Memory B cell (primary cell): ENCODE data around the gene LPAR2.

Experiments
- ATAC-seq: fragments of 150-1000 bp; cut with Tn5 transposase; 2 replicates; pipeline ENCODE4 v1.10.0; 2021; ENCODE audit warnings: low read depth, mild to moderate bottlenecking, moderate library complexity
- DNase-seq, 2 donors: peaks; one replicate each; pipeline ENCODE4 v3.0.0; 2022; ENCODE audit warnings: low spot score in 2 of 2
- H3K27ac Mint-ChIP-seq: one replicate; pipeline ENCODE4 v1.8.0; 2022; ENCODE audit warnings: mild to moderate bottlenecking, moderate library complexity, mixed read lengths
- H3K27me3 Mint-ChIP-seq: one replicate; pipeline ENCODE4 v1.8.0; 2022; ENCODE audit warnings: mixed read lengths
- H3K36me3 Mint-ChIP-seq: one replicate; pipeline ENCODE4 v1.8.0; 2022; ENCODE audit warnings: mild to moderate bottlenecking, mixed read lengths
- H3K4me1 Mint-ChIP-seq: one replicate; pipeline ENCODE4 v1.8.0; 2022; ENCODE audit warnings: mixed read lengths
- H3K4me3 Mint-ChIP-seq: one replicate; pipeline ENCODE4 v1.8.0; 2022; ENCODE audit warnings: mild to moderate bottlenecking, moderate library complexity, mixed read lengths
- H3K9me3 Mint-ChIP-seq: one replicate; pipeline ENCODE4 v1.8.0; 2022; ENCODE audit warnings: mixed read lengths

LPAR2 gene

DNA sequence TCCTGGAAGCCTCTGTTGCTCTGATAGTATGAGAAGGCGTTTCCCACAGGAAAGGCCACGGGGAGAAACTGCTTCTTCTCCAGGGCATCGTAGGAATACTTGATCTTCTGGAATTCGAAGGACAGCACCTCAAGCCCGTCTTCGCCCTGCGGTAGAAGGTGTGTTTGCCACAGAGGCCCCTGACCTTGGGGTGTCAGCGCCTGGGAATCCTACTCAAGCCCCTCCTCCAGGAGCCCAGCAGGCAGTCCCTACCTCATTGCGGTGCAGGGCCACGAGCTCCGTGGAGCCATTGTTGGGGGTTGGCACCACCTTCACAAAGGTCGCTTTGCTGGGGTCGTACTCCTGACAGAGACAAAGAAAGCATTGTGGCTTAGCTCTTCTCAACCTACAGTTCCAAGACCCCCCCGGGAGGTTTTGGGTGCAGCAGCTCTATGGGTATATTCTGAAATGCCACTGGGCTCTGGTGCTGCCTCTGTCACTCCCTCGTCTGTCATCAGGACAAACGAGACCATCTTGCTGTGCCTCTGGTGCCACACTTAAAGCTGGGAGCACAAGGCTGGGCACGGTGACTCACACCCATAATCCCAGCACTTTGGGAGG is 31.7 kb upstream of the LPAR2 start:
- peaks cover 20% of the 10 kb centered on the region for H3K4me1 Mint-ChIP-seq
- no peaks in the 10 kb centered on the region for H3K27me3 Mint-ChIP-seq
- H3K36me3 Mint-ChIP-seq = peaks cover 30% of the 10 kb centered on the region
- no peak overlapping the region for H3K27ac Mint-ChIP-seq
- H3K9me3 Mint-ChIP-seq = no peaks in the 10 kb centered on the region
- no peak for DNase-seq
- ATAC-seq = no peak
- no peak overlapping the region for H3K4me3 Mint-ChIP-seq

DNA sequence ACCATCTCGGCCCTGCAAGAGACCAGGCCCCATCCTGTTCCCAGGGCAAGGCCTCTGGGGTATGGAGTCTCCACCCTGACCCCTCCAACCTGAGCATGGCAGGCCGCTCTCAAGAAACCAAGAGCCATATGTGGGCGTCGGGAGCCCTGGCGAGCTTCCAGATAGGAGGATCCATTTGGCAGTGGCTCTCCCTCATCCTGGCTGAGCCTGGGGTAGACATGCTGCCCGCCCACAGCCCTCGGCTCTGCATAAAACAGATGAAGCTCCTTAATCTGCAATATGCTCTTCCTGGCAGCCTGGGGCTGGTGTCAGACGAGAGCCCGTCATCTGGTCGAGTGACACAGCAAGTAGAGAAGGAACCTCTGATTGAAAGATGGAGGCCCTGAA is 29.4 kb upstream of the LPAR2 start:
- DNase-seq (no peak), ATAC-seq (no peak)
- H3K27me3 Mint-ChIP-seq = no peaks in the 10 kb centered on the region
- H3K9me3 Mint-ChIP-seq = no peaks in the 10 kb centered on the region
- no peak overlapping the region for H3K27ac Mint-ChIP-seq
- peaks cover 19% of the 10 kb centered on the region for H3K4me1 Mint-ChIP-seq
- H3K4me3 Mint-ChIP-seq = no peak overlapping the region
- H3K36me3 Mint-ChIP-seq = peaks cover 44% of the 10 kb centered on the region

DNA sequence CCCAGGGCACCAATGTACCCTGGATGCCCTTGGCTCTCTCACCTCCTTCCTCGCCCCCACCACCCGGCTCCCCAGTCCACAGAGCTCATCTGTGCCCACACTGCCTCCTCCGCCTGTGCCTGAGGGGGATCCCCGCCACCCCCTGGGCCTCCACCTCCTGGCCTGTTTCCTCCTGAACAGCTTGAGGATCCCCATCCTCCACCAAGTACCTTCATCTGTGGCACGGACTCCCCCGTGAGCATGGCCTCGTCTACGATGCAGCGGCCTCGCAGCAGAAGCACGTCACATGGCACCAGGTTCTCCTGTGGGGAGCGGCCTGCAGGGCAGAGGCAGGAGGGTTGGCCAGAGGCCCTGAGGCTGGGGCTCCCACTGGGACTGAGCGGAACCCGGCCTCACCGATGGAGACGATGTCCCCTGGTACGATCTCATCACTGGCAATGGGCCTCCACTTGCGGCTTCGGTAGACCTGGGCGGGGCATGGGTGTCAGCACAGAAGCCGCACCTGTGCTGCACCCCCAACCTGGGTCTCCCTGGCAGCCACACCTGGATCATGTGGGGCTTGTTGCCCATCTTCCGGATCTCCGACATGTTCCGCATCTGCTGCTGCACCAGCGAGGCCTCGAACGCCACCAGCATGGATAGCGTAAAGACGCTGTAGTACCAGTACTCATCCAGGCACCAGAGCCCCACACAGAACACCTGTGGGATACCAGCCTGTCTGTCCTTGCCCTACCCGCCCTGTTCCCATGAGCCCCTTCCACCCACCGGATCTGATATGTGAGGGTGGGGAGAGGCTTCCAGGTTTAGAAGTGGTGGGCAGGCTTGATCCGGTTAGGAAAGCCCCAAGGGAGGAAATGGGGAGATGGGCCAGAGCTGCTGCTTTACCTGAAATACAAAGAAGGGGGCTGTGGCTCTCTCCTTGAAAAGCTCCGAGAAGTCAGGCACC is 28.7 kb upstream of the LPAR2 start:
- H3K4me1 Mint-ChIP-seq = peaks cover 14% of the 10 kb centered on the region
- no peaks in the 10 kb centered on the region for H3K27me3 Mint-ChIP-seq
- no peak for ATAC-seq
- no peaks in the 10 kb centered on the region for H3K9me3 Mint-ChIP-seq
- DNase-seq = no peak
- no peak overlapping the region for H3K27ac Mint-ChIP-seq
- no peak overlapping the region for H3K4me3 Mint-ChIP-seq
- peaks cover 47% of the 10 kb centered on the region for H3K36me3 Mint-ChIP-seq

DNA sequence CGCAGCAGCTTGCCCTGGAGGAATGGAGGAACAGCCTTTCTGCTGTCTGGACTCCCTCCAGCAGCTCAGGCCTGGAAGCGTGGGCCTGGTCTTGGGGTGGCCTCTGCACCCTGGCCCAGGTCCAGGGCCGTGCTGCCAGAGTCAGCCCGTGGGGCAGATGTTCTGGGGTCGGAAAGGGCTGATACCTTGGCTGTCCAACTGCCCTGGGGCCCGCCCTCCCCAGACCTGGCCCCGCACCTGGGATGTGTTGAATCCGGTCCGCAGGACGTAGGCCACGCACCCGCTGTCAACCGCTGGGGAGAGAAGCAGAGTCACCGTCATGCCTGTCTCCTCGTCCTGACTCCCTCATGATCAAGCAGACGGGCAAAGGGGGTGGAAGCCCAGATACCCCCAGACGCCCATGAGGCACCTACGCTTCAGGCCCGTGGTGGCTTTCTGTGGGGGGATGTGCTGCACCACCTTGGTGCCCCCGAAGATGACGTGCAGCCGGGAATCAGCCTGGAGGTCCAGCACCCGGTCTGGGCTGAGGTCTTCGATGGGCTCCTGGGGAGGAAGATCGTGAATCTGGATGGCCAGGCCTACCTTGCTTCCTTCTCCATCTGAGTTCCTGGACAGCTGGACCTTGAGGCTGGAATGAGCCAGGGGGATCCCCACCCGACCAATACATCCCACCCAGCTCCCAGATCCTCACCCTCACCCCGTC is 27.8 kb upstream of the LPAR2 start:
- DNase-seq = no peak
- Mint-ChIP-seq H3K4me3 (no peak overlapping the region), H3K27ac (no peak overlapping the region), H3K4me1 (peaks cover 8% of the 10 kb centered on the region), H3K36me3 (peaks cover 42% of the 10 kb centered on the region), H3K27me3 (no peaks in the 10 kb centered on the region), H3K9me3 (no peaks in the 10 kb centered on the region)
- ATAC-seq = no peak

DNA sequence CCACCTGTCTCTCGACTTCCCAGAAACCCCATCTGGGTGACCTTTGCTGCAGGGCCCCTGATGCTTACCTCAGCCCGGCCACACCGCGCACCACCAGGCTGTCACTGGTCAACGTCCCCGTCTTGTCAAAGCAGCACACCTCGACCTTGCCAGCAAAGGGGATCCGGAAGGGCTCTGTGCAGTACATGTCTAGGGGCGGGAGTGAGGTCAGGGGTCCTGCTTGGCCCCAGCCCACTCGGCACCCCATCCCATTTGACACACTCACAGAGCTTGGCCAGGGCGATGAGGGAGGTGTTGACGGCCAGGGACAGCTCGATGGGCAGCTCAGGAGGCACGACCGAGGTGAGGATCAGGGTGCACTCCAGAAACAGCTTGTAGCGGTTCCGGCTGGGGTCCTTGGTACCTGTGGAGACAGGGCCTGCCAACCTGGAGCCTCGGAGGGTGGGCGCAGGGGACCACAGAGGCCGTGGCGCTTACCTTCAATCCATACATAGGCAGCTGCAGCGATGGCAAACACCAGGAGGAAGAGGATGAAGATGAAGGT is 27.1 kb upstream of the LPAR2 start:
- H3K27ac Mint-ChIP-seq = no peak overlapping the region
- no peaks in the 10 kb centered on the region for H3K27me3 Mint-ChIP-seq
- peaks cover 43% of the 10 kb centered on the region for H3K36me3 Mint-ChIP-seq
- H3K4me1 Mint-ChIP-seq = peaks cover 8% of the 10 kb centered on the region
- no peaks in the 10 kb centered on the region for H3K9me3 Mint-ChIP-seq
- DNase-seq = no peak
- ATAC-seq = no peak
- H3K4me3 Mint-ChIP-seq = no peak overlapping the region

DNA sequence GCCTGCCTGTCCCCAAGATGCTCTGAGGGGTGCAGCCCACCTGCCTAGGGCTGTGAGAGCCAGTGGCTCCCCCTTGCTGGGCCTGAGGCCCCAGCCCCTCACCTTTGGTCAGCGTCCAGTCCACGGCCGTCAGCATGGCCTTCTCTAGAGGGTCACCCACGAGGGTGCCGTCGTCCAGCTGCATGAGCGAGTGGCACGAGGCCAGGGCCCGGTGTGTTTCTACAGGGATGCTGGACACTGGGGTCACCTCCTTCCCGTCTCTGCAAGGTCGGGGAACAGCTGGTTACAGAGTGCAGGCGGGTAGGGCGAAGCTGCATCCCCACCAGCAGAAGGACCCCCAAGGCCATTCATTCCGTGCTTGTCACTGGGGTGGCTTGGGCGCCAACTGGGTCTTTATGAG is 26.4 kb upstream of the LPAR2 start:
- Mint-ChIP-seq H3K4me1 (peaks cover 6% of the 10 kb centered on the region), H3K9me3 (no peaks in the 10 kb centered on the region), H3K27ac (no peak overlapping the region), H3K36me3 (peaks cover 41% of the 10 kb centered on the region), H3K27me3 (no peaks in the 10 kb centered on the region), H3K4me3 (no peak overlapping the region)
- no peak for DNase-seq
- no peak for ATAC-seq

DNA sequence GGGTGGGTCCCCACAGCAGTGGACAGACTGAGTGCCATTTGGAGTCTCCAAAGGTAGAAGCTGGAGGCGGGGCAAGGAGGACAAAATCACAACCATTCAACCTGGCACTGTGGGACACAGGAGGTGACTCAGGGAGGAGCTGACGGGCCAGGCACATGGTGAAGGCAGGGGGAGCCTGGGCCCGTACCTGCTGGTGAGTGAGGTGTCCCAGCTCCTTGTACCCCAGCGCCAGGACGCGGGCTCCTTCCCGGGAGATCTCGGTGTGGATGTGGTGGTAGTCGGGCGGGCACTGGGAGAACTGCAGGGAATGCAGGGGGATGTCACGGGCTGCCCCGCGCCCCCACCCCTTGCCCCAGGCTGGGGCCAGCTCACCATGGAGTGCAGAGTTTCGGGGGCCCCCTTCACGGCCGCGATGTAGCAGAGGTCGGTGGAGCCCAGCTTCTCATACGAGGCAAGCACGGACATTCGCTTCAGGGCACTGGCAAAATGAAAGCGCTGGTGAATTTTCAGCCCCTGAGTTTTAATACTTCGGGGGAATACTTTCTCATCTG is 25.7 kb upstream of the LPAR2 start:
- Mint-ChIP-seq H3K36me3 (peaks cover 46% of the 10 kb centered on the region), H3K4me3 (no peak overlapping the region), H3K9me3 (no peaks in the 10 kb centered on the region), H3K4me1 (peaks cover 6% of the 10 kb centered on the region), H3K27ac (no peak overlapping the region), H3K27me3 (no peaks in the 10 kb centered on the region)
- no peak for ATAC-seq
- DNase-seq = no peak

DNA sequence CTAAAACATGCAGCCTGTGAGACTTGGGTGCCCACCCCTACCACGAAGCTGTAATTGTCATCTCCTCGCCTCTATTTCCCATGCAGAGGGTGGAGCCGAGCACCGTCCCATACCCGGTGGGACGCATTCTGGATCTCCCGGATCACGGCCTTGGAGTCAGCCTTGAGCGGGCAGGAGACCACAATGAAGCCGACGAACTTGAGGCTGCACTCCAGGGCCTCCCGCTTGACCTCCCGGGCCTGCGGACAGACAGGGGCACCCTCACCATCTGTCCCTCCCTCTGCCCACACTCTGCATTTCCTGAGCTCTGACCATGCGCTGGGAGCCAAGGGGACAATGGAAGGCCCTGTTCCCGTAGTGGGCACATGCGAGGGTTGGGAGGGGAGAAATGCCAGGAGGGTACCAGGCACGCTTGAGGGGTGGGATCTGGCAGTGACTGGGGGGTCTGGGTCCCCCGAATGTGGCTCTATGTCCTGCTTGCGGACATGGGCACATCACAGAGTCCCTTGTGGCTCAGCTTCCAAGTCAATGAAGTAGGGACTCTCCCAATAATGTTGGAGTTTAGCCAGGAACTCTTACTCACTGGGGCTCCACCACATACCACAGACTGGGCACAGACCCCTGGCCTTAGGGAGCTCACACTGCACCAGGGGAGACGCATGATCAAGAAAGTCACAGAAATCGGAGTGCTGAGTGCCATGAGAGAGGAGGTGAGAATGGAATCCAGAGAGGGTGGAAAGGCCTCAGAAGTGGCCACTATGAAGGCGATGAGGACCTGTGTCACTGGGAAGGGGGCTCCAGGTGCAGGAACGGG is 24.7 kb upstream of the LPAR2 start:
- peaks cover 41% of the 10 kb centered on the region for H3K36me3 Mint-ChIP-seq
- H3K27ac Mint-ChIP-seq = peak overlapping the region; percentile 53
- H3K27me3 Mint-ChIP-seq = no peaks in the 10 kb centered on the region
- H3K4me1 Mint-ChIP-seq = peaks cover 6% of the 10 kb centered on the region
- H3K9me3 Mint-ChIP-seq = no peaks in the 10 kb centered on the region
- ATAC-seq = no peak
- no peak for DNase-seq
- H3K4me3 Mint-ChIP-seq = no peak overlapping the region

DNA sequence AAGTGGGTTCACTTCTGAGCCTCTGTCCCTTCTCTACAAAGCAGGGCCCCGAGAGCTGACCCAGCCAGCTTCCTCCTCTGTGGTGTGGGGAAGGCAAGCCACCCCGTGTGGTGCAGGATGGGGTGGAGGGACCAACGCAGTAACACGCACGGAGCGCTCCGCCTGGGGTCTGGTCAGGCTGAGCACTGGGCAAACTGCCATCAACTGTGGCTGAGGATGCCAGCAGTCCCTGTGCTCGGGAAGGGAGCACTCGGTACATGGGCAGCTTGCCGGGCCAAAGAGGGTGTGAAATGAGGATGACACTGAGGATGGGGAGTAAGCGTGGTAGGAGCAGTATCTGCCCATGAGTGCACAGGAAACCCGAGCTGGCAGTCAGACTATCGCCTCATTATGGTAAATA is 23.1 kb upstream of the LPAR2 start:
- H3K4me1 Mint-ChIP-seq = peaks cover 4% of the 10 kb centered on the region
- no peak for ATAC-seq
- H3K36me3 Mint-ChIP-seq = peaks cover 38% of the 10 kb centered on the region

DNA sequence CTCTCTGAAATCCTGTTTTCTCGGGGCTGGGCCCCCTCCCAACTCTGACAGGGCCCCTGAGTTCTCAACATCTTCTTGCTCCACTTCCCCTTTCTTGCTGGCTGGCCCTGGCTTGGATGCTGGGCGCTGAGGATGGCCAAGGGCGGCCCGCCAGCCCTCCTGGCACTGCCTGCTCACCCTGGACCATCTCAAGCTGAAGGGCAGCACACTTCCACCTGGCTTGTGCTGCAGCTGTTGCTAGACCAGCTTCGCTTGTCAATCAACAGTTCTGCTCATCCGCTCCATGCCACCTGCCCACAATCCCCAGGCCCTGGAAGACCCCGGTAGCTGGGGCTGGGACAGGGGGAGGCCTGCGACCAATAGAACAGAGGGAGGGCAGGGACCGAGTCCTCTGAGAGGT is 22.3 kb upstream of the LPAR2 start:
- Mint-ChIP-seq H3K27ac (no peak overlapping the region), H3K4me3 (no peak overlapping the region), H3K9me3 (no peaks in the 10 kb centered on the region), H3K36me3 (peaks cover 39% of the 10 kb centered on the region), H3K27me3 (no peaks in the 10 kb centered on the region), H3K4me1 (peaks cover 4% of the 10 kb centered on the region)
- DNase-seq (no peak), ATAC-seq (no peak)

More for the DNA sequence above, 23.1 kb upstream of the LPAR2 start:
- H3K9me3 Mint-ChIP-seq = no peaks in the 10 kb centered on the region
- no peak overlapping the region for H3K4me3 Mint-ChIP-seq
- no peak for DNase-seq
- H3K27me3 Mint-ChIP-seq = no peaks in the 10 kb centered on the region
- H3K27ac Mint-ChIP-seq = no peak overlapping the region

DNA sequence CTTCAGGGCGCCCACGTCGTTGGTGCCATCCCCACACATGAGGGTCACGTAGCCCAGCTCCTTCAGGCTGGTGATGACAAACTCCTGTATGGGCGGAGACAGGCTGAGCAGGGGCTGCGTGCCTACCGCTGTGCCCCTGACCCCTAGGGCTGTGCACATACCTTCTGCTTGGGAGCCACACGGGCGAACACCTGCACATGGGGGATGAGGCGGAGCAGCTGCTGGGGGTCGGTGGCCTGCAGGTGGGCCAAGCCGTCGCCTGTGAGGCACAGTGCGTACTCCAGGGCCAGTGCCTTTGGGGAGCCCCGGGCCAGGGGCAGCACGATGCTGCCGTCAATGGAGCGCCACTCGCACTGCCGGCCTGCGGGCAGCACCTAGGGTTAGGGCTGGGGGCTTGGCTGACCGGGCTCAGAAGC is 21.6 kb upstream of the LPAR2 start:
- no peaks in the 10 kb centered on the region for H3K27me3 Mint-ChIP-seq
- DNase-seq = no peak
- no peak overlapping the region for H3K27ac Mint-ChIP-seq
- H3K4me1 Mint-ChIP-seq = peaks cover 4% of the 10 kb centered on the region
- ATAC-seq = no peak
- H3K4me3 Mint-ChIP-seq = no peak overlapping the region
- peaks cover 36% of the 10 kb centered on the region for H3K36me3 Mint-ChIP-seq
- H3K9me3 Mint-ChIP-seq = no peaks in the 10 kb centered on the region

DNA sequence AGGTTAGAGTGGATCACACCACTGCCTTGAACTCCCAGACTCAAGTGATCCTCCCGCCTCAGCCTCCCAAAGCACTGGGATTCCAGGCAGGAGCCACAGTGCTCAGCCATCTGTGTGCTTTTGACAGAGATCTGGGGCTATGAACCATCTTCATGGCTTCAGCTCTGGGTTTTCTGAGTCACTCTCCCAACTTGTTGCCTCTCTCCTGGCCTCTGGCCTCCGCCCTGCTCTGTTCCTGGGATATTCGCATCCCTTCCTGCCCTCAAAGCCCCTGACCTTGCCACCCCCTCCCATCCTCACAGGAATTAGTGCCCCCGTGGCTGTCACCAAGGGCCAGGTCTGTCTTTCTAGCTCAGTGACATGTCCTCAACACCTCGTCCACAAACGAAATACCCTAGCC is 21.1 kb upstream of the LPAR2 start:
- Mint-ChIP-seq H3K9me3 (no peaks in the 10 kb centered on the region), H3K4me3 (no peak overlapping the region), H3K27ac (no peak overlapping the region), H3K27me3 (no peaks in the 10 kb centered on the region), H3K4me1 (peaks cover 4% of the 10 kb centered on the region), H3K36me3 (peaks cover 35% of the 10 kb centered on the region)
- ATAC-seq (no peak), DNase-seq (no peak)

DNA sequence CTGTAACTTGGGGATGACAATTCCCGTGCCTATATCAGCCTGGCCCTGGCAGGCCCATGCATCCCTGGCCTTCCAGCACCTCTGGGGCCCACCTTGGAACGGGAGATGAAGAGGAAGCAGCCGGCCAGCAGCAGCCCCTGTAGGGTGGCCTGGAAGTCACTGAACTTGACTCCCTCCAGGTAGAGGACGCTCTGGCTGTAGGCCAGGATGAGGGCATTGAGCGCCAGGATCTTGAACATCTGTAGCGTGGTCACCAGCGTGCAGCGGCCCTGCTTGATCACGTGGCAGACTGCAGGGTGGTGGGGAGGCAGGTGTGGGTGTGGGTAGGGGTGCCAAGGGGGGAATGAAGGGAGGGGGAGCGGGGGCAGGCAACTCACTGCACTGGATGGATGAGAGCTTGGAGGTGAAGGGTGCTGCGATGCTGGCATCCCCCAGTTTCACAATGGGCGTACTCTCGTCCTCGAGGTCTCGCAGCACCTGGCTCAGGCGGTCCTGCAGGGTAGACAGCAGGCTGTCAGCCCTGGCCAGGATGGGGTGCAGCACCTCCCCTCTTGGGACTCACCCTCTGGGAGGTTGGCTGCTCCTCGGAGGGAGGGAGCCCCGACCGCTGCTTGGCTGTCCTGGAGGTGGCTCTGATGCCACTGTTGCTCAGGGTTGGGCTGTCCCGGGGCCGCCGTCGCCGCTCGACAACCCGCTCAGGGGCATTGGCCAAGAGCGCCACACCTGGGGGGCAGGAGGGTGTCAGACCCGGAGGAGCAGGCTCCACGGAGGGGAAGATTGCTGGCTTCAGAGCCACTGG is 19.2 kb upstream of the LPAR2 start:
- H3K4me1 Mint-ChIP-seq = peaks cover 12% of the 10 kb centered on the region
- H3K4me3 Mint-ChIP-seq = no peak overlapping the region
- no peaks in the 10 kb centered on the region for H3K9me3 Mint-ChIP-seq
- H3K27ac Mint-ChIP-seq = peak overlapping the region; percentile 24
- no peak for ATAC-seq
- H3K36me3 Mint-ChIP-seq = peaks cover 23% of the 10 kb centered on the region
- DNase-seq = no peak
- H3K27me3 Mint-ChIP-seq = no peaks in the 10 kb centered on the region
